GM08714 (cell line): ENCODE results near the gene RXRA.

Experiments used
- H3K4me3 ChIP-seq: fragments of 200-500 bp; sonication (Bioruptor generic); 2 replicates; pipeline ENCODE4 v1.5.1; 2014; ENCODE audit warnings: mild to moderate bottlenecking, low read length, inconsistent platforms
- ZNF274 ChIP-seq: IDR thresholded peaks from 2 replicates; pipeline ENCODE4 v1.6.1; 2012; ENCODE audit warnings: mild to moderate bottlenecking, low read depth, low read length

Gene RXRA

GRCh38 chr9:134393582-134394280 is 67.5 kb downstream of the RXRA start:
- no peak overlapping the region; the same call in 1 of the 2 replicates for H3K4me3 ChIP-seq
- TF ChIP-seq ZNF274, result no peak

- H3K4me3 ChIP-seq, result no peak overlapping the region
- no peak for TF ChIP-seq ZNF274
Measured at GRCh38 chr9:134395002-134395517, 68.8 kb downstream of the RXRA start.

GRCh38 chr9:134395737-134396257 is 69.5 kb downstream of the RXRA start:
- no peak for TF ChIP-seq ZNF274
- peak overlapping the region; percentile 21; the same call in 1 of the 2 replicates for H3K4me3 ChIP-seq

- H3K4me3 ChIP-seq, result peak overlapping the region; percentile 21; the same call in 1 of the 2 replicates
- TF ChIP-seq ZNF274, result no peak
Measured at GRCh38 chr9:134396258-134396742, 70.0 kb downstream of the RXRA start.

- no peak for TF ChIP-seq ZNF274
- H3K4me3 ChIP-seq, result peak overlapping the region; percentile 21; the same call in 1 of the 2 replicates
Measured at GRCh38 chr9:134396825-134397224, 70.6 kb downstream of the RXRA start.

GRCh38 chr9:134398756-134399155 is 72.5 kb downstream of the RXRA start:
- no peak overlapping the region for H3K4me3 ChIP-seq
- no peak for TF ChIP-seq ZNF274

GRCh38 chr9:134399435-134400056 is 73.3 kb downstream of the RXRA start:
- no peak for TF ChIP-seq ZNF274

GRCh38 chr9:134400283-134400682 is 74.0 kb downstream of the RXRA start:
- H3K4me3 ChIP-seq, result no peak overlapping the region
- TF ChIP-seq ZNF274, result no peak

More at GRCh38 chr9:134399435-134400056, 73.3 kb downstream of the RXRA start:
- H3K4me3 ChIP-seq, result no peak overlapping the region

- no peak overlapping the region for H3K4me3 ChIP-seq
- no peak for TF ChIP-seq ZNF274
Measured at GRCh38 chr9:134401391-134401790, 75.1 kb downstream of the RXRA start.

- TF ChIP-seq ZNF274, result no peak
- H3K4me3 ChIP-seq, result no peak overlapping the region
Measured at GRCh38 chr9:134402182-134402581, 75.9 kb downstream of the RXRA start.

GRCh38 chr9:134403292-134403681 is 77.0 kb downstream of the RXRA start:
- TF ChIP-seq ZNF274, result no peak
- H3K4me3 ChIP-seq, result no peak overlapping the region

- no peak for TF ChIP-seq ZNF274
- H3K4me3 ChIP-seq, result no peak overlapping the region
Measured at GRCh38 chr9:134403682-134404301, 77.5 kb downstream of the RXRA start.

GRCh38 chr9:134404376-134405358 is 78.4 kb downstream of the RXRA start:
- TF ChIP-seq ZNF274, result no peak

More at GRCh38 chr9:134404376-134405358, 78.4 kb downstream of the RXRA start:
- H3K4me3 ChIP-seq, result no peak overlapping the region
